Measurements from ENCODE around the gene MBNL2.

DNA sequence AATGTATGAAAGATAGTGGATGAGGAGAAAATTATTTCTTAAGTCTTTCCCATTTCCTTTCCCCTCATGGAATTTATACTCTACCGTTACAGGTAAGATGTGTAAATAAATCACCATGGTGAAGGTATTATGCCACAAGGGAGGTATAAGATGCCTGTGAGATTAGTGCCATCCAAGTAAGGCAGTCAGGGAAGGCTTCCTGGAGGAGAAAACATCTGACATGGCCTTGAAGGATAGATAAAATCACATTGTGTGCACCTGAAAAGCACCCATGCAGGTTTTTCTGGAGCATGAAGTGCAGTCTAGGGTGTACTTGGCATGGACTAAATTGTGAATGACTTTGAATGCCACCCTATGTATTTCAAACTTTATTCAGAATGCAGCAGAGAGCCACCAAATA is 15.3 kb downstream of the MBNL2 start:
- TF ChIP-seq, protein P1, sequence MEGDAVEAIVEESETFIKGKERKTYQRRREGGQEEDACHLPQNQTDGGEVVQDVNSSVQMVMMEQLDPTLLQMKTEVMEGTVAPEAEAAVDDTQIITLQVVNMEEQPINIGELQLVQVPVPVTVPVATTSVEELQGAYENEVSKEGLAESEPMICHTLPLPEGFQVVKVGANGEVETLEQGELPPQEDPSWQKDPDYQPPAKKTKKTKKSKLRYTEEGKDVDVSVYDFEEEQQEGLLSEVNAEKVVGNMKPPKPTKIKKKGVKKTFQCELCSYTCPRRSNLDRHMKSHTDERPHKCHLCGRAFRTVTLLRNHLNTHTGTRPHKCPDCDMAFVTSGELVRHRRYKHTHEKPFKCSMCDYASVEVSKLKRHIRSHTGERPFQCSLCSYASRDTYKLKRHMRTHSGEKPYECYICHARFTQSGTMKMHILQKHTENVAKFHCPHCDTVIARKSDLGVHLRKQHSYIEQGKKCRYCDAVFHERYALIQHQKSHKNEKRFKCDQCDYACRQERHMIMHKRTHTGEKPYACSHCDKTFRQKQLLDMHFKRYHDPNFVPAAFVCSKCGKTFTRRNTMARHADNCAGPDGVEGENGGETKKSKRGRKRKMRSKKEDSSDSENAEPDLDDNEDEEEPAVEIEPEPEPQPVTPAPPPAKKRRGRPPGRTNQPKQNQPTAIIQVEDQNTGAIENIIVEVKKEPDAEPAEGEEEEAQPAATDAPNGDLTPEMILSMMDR (IDR thresholded peaks at IDR 0.05; ENCODE audit: low read depth, low read length, poor library complexity, severe bottlenecking): no peak
- no peak for TF ChIP-seq EZH2phosphoT487 (IDR thresholded peaks at IDR 0.05; ENCODE audit: borderline replicate concordance, low read length)

All from DOHH2 (cell line).